Measurements from ENCODE around the gene LIMD2. TPM values are rescaled to one million over a fixed set of nuclear protein-coding genes. Genes with fewer than 3 reads are reported as not detected.

Gene LIMD2
- total and polyA plus RNA-seq, 2 experiments from 2014 or later: 98.8 to 105 TPM

- TF ChIP-seq REST (IDR thresholded peaks at IDR 0.05; ENCODE audit: unreplicated experiment): no peak
- TF ChIP-seq, protein P1, sequence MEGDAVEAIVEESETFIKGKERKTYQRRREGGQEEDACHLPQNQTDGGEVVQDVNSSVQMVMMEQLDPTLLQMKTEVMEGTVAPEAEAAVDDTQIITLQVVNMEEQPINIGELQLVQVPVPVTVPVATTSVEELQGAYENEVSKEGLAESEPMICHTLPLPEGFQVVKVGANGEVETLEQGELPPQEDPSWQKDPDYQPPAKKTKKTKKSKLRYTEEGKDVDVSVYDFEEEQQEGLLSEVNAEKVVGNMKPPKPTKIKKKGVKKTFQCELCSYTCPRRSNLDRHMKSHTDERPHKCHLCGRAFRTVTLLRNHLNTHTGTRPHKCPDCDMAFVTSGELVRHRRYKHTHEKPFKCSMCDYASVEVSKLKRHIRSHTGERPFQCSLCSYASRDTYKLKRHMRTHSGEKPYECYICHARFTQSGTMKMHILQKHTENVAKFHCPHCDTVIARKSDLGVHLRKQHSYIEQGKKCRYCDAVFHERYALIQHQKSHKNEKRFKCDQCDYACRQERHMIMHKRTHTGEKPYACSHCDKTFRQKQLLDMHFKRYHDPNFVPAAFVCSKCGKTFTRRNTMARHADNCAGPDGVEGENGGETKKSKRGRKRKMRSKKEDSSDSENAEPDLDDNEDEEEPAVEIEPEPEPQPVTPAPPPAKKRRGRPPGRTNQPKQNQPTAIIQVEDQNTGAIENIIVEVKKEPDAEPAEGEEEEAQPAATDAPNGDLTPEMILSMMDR (conservative IDR thresholded peaks at IDR 0.05; ENCODE audit: low read depth in 2 of 2): no peak
- TF ChIP-seq ZNF114 (CRISPR knock-in tag; IDR thresholded peaks at IDR 0.05): no peak
- no peak for TF ChIP-seq CREB1 (CRISPR knock-in tag; IDR thresholded peaks at IDR 0.05; ENCODE audit: low read depth)
- TF ChIP-seq STAT1 (IDR thresholded peaks at IDR 0.05; ENCODE audit: unreplicated experiment): no peak
- TF ChIP-seq EZH2 (IDR thresholded peaks at IDR 0.05; ENCODE audit: low read depth, unreplicated experiment): no peak
These were observed 5.7 kb upstream of the LIMD2 start (continued) for GRCh38 chr17:63705657-63706056.

DNA sequence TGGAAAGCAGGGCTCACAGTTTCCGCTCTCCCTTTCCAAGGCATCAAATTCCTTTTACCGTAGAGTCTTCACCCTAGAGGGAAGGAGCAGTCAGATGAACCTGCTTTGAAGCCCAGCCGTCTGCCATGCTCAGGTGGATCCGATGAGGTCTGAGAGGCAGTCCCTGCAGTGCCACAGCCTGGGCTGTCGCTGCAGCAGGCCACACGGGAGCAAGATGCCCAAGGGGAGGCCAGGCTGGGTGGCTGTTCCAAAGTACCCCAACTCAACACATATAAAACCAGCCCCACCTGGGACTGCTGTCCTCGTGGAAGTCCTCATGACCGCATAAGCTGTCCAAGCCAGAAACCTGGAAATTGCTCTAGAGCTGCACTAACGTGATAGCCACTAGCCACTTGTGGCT is 4.9 kb upstream of the LIMD2 start:
- H3K4me1 Mint-ChIP-seq: peaks cover 28% of the 10 kb centered on the region
- H3K9me3 Mint-ChIP-seq: no peaks in the 10 kb centered on the region
- H3K4me3 ChIP-seq: no peak overlapping the region
- no peaks in the 10 kb centered on the region for H3K36me3 ChIP-seq (ENCODE audit: insufficient read depth)
- H3K27me3 ChIP-seq (ENCODE audit: insufficient read depth): no peaks in the 10 kb centered on the region; the same call in 1 of the 2 replicates
- no peak overlapping the region for H3K27ac ChIP-seq (ENCODE audit: low read depth)
- H3K36me3 Mint-ChIP-seq (ENCODE audit: low read depth): peaks cover 43% of the 10 kb centered on the region
- no peak overlapping the region for H3K27ac Mint-ChIP-seq
- H3K79me2 ChIP-seq (replicated peaks; ENCODE audit: insufficient read depth): peaks cover 6% of the 10 kb centered on the region; the same call in 1 of the 2 replicates
- peaks cover 15% of the 10 kb centered on the region for H3K4me1 ChIP-seq (ENCODE audit: insufficient read depth)
- H4K20me1 ChIP-seq (replicated peaks; ENCODE audit: insufficient read depth): no peaks in the 10 kb centered on the region; the same call in 1 of the 2 replicates
- no peak for ATAC-seq
- no peak overlapping the region for H3K4me3 Mint-ChIP-seq
- DNase-seq (ENCODE audit: low spot score): no peak
- no peaks in the 10 kb centered on the region for H3F3A ChIP-seq (replicated peaks; ENCODE audit: low read depth)
- peaks cover 19% of the 10 kb centered on the region for H3K27me3 Mint-ChIP-seq (ENCODE audit: insufficient read depth, low read depth, poor library complexity)
- H3K9me2 ChIP-seq (ENCODE audit: insufficient read depth): no peaks in the 10 kb centered on the region
- no peak overlapping the region for H2AFZ ChIP-seq
- no peak overlapping the region for H3K4me2 ChIP-seq
- no peak for TF ChIP-seq POLR2AphosphoS5 (IDR thresholded peaks at IDR 0.05; ENCODE audit: low read depth)
- TF ChIP-seq, protein P1 (conservative IDR thresholded peaks at IDR 0.05; ENCODE audit: low read depth in 2 of 2): no peak
- TF ChIP-seq ZNF114 (CRISPR knock-in tag; IDR thresholded peaks at IDR 0.05): no peak
- no peak for TF ChIP-seq EZH2phosphoT487 (IDR thresholded peaks at IDR 0.05; ENCODE audit: unreplicated experiment)
